Natural killer cell (primary cell): ENCODE measurements around the gene DUT. TPM values are rescaled to one million over a fixed set of nuclear protein-coding genes. Genes with fewer than 3 reads are reported as not detected.

Source experiments
- ATAC-seq, 3 donors: fragments of 150-1000 bp in 2 of 3; fragments of 200-7000 bp in 1 of 3; cut with Tn5 transposase; 1 replicate in 1 of 3; 2 replicates in 2 of 3; pipeline ENCODE4 v1.10.0; 2021; ENCODE audit warnings: mild to moderate bottlenecking in 2 of 3, moderate library complexity in 2 of 3
- DNase-seq, 2 donors: peaks; one replicate each; pipeline versions ENCODE4 v3.0.0 to v3.0.0-alpha.2; 2013 to 2021; ENCODE audit warnings: mixed read lengths in 1 of 2
- H3K27ac ChIP-seq: one replicate; pipeline ENCODE4 v1.5.1; 2013; ENCODE audit warnings: mild to moderate bottlenecking, low read length
- H3K27me3 ChIP-seq: one replicate; pipeline ENCODE4 v1.6.1; 2013; ENCODE audit warnings: low read length; ENCODE audit not compliant: control insufficient read depth, insufficient read depth
- H3K36me3 ChIP-seq: one replicate; pipeline ENCODE4 v1.6.1; 2013; ENCODE audit warnings: low read length; ENCODE audit not compliant: control insufficient read depth, insufficient read depth
- H3K4me1 ChIP-seq: one replicate; pipeline ENCODE4 v1.6.1; 2013; ENCODE audit warnings: low read length; ENCODE audit not compliant: control insufficient read depth, insufficient read depth
- H3K4me3 ChIP-seq: one replicate; pipeline ENCODE4 v1.5.1; 2013; ENCODE audit warnings: low read length
- H3K9me3 ChIP-seq: one replicate; pipeline ENCODE4 v1.6.1; 2013; ENCODE audit warnings: low read length; ENCODE audit not compliant: control insufficient read depth, insufficient read depth
- H3K27ac Mint-ChIP-seq, 2 donors: one replicate each; pipeline ENCODE4 v1.8.0; 2022; ENCODE audit warnings: mild to moderate bottlenecking in 2 of 2, mixed read lengths in 2 of 2, moderate library complexity in 1 of 2
- H3K27me3 Mint-ChIP-seq, 2 donors: one replicate each; pipeline ENCODE4 v1.8.0; 2022; ENCODE audit warnings: low read depth in 2 of 2, mixed read lengths in 2 of 2
- H3K36me3 Mint-ChIP-seq: one replicate; pipeline ENCODE4 v1.8.0; 2022; ENCODE audit warnings: mixed read lengths
- H3K4me1 Mint-ChIP-seq, 2 donors: one replicate each; pipeline ENCODE4 v1.8.0; 2022; ENCODE audit warnings: mixed read lengths in 2 of 2
- H3K4me3 Mint-ChIP-seq: one replicate; pipeline ENCODE4 v1.8.0; 2022; ENCODE audit warnings: mild to moderate bottlenecking, moderate library complexity, mixed read lengths
- H3K9me3 Mint-ChIP-seq, 2 donors: one replicate each; pipeline ENCODE4 v1.8.0; 2022; ENCODE audit warnings: mixed read lengths in 2 of 2
- WGBS: methylation state at CpG from one replicate; pipeline ENCODE4 v1.1.7; 2013; ENCODE audit warnings: missing lambda C conversion rate; ENCODE audit not compliant: insufficient coverage; 5-methylcytosine and 5-hydroxymethylcytosine counted together
- intact Hi-C: fragments of 100-400 bp; cut with micrococcal nuclease; formaldehyde crosslinking; loops from one replicate; pipeline ENCODE4 v1.14.2; 2022
- total RNA-seq, 4 donors: library from RNA; stranded (reverse); fragments of 120-200 nt in 1 of 4; gene quantifications; one replicate each; pipeline versions ENCODE4 v1.2.3 to v1.2.4, GENCODE V29; 2013 to 2022
- TF ChIP-seq, protein P1 (sequence below): fragments of 200-600 bp; IDR thresholded peaks from one replicate; pipeline ENCODE4 v1.8.0; 2022; ENCODE audit warnings: antibody characterized with exemption

The DUT gene
- total RNA-seq, 3 donors from 2014 or later (not counting 1 experiment from before 2014, with no cell fraction given) = 34.4 to 48.3 (median 44.8) TPM

DNA sequence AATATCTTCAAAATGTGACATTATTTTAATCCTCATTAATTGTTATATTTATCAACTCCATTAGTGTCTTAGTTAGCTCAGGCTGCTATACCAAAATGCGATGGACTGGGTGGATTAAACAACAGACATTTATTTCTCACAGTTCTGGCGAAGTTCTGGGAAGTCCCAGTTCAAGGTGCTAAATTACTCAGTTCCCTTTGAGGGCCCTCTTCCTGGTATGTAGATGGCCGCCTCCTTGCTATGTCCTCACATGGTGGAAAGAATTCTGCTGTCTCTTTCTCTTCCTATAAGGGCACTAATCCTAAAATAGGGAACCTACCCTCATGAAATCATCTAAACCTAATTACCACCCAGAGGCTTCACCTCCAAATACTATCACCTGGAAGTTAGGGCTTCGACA, 38.8 kb upstream of the DUT start:
- Mint-ChIP-seq H3K27ac (no peak overlapping the region), H3K36me3 (no peaks in the 10 kb centered on the region), H3K4me3 (no peak overlapping the region), H3K27me3 (peaks cover 4 to 16% of the 10 kb centered on the region in 2 donors), H3K9me3 (no peaks in the 10 kb centered on the region), H3K4me1 (no peaks in the 10 kb centered on the region)
- DNase-seq (no peak), ATAC-seq (no peak)
- Histone ChIP-seq H3K27me3 (no peaks in the 10 kb centered on the region), H3K4me3 (no peak overlapping the region), H3K27ac (no peak overlapping the region), H3K36me3 (no peaks in the 10 kb centered on the region), H3K9me3 (no peaks in the 10 kb centered on the region), H3K4me1 (no peaks in the 10 kb centered on the region)
- intact Hi-C loops = no loop called here
- TF ChIP-seq, protein P1, sequence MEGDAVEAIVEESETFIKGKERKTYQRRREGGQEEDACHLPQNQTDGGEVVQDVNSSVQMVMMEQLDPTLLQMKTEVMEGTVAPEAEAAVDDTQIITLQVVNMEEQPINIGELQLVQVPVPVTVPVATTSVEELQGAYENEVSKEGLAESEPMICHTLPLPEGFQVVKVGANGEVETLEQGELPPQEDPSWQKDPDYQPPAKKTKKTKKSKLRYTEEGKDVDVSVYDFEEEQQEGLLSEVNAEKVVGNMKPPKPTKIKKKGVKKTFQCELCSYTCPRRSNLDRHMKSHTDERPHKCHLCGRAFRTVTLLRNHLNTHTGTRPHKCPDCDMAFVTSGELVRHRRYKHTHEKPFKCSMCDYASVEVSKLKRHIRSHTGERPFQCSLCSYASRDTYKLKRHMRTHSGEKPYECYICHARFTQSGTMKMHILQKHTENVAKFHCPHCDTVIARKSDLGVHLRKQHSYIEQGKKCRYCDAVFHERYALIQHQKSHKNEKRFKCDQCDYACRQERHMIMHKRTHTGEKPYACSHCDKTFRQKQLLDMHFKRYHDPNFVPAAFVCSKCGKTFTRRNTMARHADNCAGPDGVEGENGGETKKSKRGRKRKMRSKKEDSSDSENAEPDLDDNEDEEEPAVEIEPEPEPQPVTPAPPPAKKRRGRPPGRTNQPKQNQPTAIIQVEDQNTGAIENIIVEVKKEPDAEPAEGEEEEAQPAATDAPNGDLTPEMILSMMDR = no peak
- WGBS = 73% methylated on average over 3 of the region's 4 CpGs

DNA sequence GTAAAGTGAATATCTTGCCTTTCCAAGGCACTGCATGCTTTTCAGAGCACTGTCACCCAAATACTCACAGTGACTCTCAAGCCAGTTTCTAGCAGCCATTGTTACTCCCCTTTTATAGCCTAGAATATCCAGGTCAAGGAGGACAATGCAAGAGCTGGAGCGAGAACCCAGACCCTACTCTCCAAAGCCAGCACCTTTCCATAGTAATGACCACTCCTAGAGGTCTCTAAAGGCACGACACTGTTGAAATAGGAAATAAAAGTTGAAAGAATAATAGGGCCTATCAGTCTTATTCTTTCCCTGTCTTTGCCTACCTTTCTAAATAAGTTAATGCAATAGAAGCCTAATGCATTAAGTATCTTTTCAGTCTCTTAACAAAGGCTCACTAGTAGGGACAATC, 33.6 kb upstream of the DUT start:
- Mint-ChIP-seq H3K4me1 (no peaks in the 10 kb centered on the region), H3K27ac (no peak overlapping the region), H3K9me3 (no peaks in the 10 kb centered on the region), H3K4me3 (no peak overlapping the region), H3K36me3 (no peaks in the 10 kb centered on the region), H3K27me3 (peaks cover 4 to 16% of the 10 kb centered on the region in 2 donors)
- Histone ChIP-seq H3K4me3 (no peak overlapping the region), H3K27me3 (no peaks in the 10 kb centered on the region), H3K27ac (no peak overlapping the region), H3K9me3 (no peaks in the 10 kb centered on the region), H3K36me3 (no peaks in the 10 kb centered on the region), H3K4me1 (no peaks in the 10 kb centered on the region)
- DNase-seq = no peak
- no peak for ATAC-seq
- WGBS = 100% methylated on average over 1 of the region's 2 CpGs
- TF ChIP-seq, protein P1 = no peak
- intact Hi-C loops = no loop called here

DNA sequence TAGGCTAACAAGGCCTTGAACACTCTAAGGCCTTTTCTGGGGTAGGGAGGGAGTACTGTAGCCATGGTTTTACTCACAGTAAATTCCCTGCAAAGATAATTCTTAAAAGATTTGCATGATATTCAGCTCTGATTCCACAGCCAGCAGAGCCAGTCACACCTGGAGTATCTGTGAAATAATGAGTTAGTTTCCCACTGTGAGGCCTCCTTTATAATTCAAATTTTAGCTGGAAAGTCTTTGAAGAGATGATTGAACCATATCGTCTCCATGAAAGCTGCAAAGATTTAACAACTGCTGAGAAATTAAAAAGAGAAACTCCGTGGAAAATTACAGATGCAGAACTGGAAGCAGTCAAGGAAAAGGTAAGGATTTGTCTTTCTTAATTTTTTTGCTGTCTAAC, 32.3 kb upstream of the DUT start:
- ATAC-seq (no peak), DNase-seq (no peak)
- Mint-ChIP-seq H3K9me3 (no peaks in the 10 kb centered on the region), H3K4me3 (no peak overlapping the region), H3K27ac (no peak overlapping the region), H3K27me3 (peaks cover 4 to 16% of the 10 kb centered on the region in 2 donors), H3K36me3 (no peaks in the 10 kb centered on the region), H3K4me1 (no peaks in the 10 kb centered on the region)
- no peak overlapping the region for H3K4me3 ChIP-seq
- 63% methylated on average over 2 of the region's 2 CpGs for WGBS
- no peaks in the 10 kb centered on the region for H3K9me3 ChIP-seq
- intact Hi-C loops = no loop called here
- no peaks in the 10 kb centered on the region for H3K4me1 ChIP-seq
- TF ChIP-seq, protein P1 = no peak
- H3K27me3 ChIP-seq = no peaks in the 10 kb centered on the region
- H3K36me3 ChIP-seq = no peaks in the 10 kb centered on the region
- no peak overlapping the region for H3K27ac ChIP-seq

DNA sequence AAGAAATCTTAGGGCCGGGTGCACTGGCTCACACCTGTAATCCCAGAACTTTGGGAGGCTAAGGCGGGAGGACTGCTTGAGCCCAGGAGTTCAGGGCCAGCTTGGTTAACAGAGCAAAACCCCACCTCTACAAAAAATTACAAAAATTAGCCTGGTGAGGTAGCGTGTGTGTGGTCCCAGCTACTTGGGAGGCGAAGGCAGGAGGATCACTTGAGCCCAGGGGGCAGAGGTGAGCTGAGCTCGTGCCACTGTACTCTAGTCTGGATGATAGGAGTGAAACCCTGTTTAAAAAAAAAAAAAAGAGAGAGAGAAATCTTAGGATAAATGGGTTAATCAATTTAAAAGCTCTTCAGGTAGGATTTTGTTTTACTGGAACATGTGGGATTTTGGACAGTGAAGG, 31.2 kb upstream of the DUT start:
- WGBS = 89% methylated on average over 5 of the region's 5 CpGs
- H3K9me3 Mint-ChIP-seq = no peaks in the 10 kb centered on the region
- H3K4me3 ChIP-seq = no peak overlapping the region
- no peak overlapping the region for H3K27ac ChIP-seq
- no peaks in the 10 kb centered on the region for H3K36me3 ChIP-seq
- TF ChIP-seq, protein P1 = no peak
- no peak overlapping the region for H3K27ac Mint-ChIP-seq
- no peak overlapping the region for H3K4me3 Mint-ChIP-seq
- H3K27me3 ChIP-seq = no peaks in the 10 kb centered on the region
- no peaks in the 10 kb centered on the region for H3K4me1 ChIP-seq
- H3K4me1 Mint-ChIP-seq = no peaks in the 10 kb centered on the region
- H3K9me3 ChIP-seq = no peaks in the 10 kb centered on the region
- intact Hi-C loops = no loop called here
- no peaks in the 10 kb centered on the region for H3K36me3 Mint-ChIP-seq
- ATAC-seq (no peak), DNase-seq (no peak)
- H3K27me3 Mint-ChIP-seq = peaks cover 4 to 14% of the 10 kb centered on the region in 2 donors
